ENCODE data around the gene CRLF1.
"Not testable (repeated sequence)": the region's sequence is repeated elsewhere in the genome, so short reads cannot be mapped to it uniquely, and the experiment has no call there.

The CRLF1 gene

DNA sequence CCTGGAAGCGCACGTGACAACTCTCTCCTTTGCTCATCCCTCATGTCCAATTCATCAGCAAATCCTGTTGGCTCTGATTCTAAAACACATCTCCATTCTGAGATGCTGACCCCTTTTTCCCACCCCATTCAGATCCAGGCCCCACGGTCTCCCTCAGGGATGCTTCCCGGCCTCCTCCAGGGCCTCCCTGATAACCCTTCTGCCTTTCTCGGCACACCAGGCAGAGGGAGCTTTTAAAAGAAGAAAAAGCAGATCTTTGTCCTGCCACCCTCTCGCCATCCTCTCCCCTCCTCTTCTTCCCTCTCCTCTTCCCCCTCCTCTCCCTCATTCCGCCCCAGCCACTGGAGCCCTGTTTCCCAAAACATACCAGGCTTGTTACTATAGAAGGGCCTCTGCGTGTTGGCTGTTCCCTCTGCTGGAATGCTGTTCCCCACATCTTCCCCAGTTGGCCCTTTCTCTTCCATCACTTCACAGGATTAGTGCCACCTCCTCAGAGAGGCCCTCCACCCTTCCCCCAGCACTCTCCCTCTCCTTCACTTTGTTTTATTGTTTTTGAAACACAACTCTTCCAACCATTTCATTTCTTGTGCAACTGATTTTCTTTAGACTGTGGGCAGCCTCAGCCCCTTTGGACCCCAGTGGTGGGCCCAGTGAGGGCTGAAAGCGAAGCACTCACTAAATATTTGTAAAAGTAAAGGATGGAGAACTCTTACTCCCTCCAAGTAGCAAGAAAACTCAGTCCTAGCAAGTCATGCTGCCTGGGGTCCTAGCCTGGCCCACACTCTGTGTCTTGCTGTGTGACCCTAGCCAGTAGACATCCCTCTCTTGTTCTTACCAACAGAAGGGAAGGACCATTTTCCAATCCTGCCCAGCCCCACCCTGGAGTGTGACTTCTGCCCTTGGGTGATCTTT lies 2.5 kb upstream of the CRLF1 start:
- no peak for DNase-seq (ENCODE audit: low read depth)

DNA sequence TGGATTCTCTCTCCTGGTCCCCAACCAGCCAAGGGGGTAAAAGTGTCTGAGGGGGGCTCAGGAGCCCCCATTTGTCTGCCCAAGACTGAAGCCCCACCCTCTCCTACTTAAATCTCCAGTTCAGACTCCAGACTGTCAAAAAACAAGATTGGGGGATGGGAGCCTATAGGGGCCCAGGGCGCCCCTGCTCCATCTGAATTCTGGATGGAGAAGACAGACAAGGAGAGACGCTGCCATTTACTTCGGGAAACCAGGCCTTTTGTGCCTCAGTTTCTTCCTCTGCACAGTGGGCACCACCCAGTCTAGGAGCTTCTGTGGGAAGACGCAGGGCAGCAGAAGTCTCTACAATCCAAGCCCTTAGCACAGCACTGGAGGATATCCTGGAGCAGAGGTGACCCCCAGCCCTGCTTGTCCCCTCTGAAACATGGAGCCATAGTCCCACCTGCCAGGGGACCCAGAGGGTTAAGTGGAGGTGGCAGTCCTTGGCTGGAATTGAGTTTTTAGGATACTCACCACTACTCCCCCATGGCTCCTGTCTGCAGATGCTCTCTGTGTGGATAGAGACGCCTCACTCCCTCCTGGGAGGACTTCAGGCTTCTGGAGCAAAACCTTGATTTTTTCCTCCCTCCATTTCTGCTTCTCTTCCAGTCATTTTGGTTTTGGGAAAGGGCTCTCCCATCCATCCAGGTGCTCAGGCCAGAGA lies 1.7 kb upstream of the CRLF1 start:
- no peak for DNase-seq (ENCODE audit: low read depth)

GRCh38 chr19:18607226-18608101 lies 865 bp upstream of the CRLF1 start:
- no peak for DNase-seq (ENCODE audit: low read depth)

DNA sequence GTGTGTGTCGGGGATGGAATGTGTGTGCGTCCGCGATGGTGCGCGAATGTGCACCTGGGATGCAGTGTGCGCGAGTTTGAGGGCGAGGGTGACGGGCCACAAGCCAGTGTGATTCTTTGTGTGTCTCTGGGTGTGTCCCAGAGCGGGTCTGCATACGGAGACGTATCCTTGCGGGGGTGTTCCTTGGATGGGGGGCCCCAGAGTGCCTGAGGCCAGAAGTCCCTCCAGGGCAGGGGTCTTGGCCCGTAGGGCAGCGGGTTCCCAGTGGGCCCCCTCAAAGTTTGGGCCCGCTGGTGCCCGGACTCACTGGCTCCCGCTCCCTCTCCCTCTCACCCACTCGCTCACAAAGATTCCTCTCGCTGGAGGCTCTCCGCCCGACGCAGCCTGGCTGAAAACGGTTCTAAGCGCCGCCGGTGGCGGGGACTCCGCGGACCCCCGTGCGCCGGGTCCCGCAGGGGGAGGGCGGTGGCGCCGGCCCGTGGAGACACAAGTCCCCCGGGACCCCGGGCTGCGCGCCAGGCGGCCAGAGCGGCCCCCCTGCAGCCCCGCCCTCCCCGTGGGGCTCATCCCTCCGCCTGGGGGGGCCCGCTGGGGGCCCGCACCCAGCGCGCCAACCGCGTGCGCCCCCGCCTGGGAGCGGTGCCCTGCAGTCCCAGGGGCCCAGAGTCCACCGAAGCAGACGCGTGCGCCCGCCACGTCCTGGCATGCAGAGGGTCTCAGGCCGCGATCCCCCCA lies 886 bp downstream of the CRLF1 start:
- no peak for DNase-seq (ENCODE audit: low read depth)

GRCh38 chr19:18605196-18605545 lies 1.4 kb downstream of the CRLF1 start:
- DNase-seq (ENCODE audit: low read depth): no peak

GRCh38 chr19:18604820-18605159 lies 1.8 kb downstream of the CRLF1 start:
- no peak for DNase-seq (ENCODE audit: low read depth)

DNA sequence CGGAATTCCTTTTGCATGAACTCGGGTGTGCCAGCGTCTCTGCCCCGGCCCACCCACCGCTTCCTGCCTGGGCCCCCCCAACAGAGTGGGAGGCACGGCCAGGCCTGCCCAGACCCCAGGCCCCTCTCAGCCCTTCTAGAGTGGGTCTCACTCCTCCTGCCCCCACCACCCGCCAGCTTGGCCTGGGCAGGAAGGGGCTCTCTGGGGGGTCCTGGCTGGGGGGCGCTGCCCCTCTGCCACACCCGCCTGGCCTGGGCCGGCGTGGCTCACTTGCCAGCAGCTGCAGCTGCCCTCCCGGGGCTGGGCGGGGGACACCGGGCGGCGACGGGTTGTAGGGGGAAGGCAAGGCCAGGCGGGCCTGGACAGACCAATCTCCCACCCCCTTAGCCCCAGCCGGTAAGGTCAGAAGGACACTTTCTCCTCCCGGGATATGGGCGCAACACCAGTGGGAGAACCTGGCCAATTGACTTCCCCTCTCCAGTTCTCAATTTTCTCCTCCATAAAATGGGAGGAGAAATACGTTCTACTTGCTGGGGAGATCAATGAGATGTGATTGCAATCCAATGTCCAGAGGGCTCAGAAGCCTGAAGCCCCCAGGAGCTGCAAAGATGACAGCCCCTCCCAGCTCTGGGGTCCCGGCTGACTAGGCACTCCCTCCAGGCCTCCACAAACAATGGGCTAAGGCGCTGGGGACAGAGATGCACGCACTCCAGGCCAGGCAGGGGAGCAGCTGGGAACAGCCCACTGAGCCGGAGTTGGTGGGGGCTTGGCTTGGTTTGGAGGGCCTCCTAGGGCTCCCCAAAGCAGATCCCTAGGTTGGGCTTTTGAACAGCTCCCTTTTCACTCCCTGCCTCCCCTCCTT lies 2.4 kb downstream of the CRLF1 start:
- no peak for DNase-seq (ENCODE audit: low read depth)

GRCh38 chr19:18603255-18603957 lies 3.2 kb downstream of the CRLF1 start:
- DNase-seq (ENCODE audit: low read depth): no peak

DNA sequence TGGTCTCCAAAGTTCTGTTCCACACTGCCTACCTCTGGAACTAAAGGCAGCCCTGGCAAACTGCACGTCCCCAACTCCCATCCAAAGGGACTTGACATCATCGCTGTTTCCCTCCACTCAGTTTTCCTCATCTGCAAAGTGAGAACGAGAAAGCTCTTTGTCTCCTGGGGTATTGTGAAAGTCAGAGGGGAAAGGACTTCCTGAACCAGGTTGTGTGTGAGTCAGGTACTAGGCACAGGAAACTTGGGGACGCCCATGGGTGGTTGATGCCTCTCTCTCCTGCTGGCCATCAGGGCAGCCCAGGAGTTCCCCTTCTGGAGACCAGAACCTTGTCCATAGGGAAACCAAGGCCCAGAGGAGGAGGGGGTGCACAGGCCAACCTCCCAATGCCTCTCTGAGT lies 4.7 kb downstream of the CRLF1 start:
- DNase-seq (ENCODE audit: low read depth): no peak

- DNase-seq (ENCODE audit: low read depth): not testable (repeated sequence)
Observed at GRCh38 chr19:18600692-18601397, 5.8 kb downstream of the CRLF1 start.

- DNase-seq (ENCODE audit: low read depth): no peak
Observed at GRCh38 chr19:18599485-18599884, 7.1 kb downstream of the CRLF1 start.

DNA sequence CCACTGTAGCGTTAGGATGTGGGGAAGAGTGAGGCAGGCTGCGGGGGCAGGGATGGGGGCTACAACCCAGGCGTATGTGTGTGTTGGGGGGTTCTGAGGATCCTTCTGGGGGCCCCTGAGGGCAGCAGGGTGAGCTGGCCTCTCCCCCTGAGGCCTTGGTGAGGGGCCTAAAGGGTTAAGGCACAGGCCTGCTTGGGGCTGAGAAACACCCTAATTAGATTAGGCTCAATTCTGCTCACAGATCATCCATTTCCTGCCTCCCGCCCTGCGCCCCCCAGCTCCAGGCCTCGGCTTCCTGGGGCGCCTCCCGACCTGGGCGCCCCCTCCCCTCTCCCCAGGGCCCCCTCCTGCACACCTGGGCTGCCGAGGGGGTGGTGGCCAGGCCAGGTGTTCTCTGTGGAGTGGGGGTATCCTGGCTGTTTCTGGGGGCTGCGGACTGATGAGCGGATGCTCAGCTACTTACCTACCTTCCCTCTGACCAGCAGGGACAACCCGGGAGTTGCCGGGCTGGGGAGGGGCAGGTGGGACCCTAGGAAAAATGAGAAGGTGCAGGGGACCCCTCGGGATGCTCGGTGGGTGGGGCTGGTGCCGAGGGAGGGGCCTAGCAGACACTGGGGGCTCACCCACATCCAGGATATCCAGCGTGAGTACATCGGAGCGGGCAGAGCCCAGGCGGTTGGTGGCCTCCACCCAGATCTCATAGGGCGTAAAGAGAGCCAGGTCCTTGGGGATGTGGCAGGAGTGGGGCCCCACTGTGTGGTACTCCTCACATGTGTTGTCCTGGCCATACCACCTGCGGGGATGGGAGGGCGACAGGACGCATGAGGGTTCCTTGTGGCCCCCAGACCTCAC lies 8.6 kb downstream of the CRLF1 start:
- DNase-seq (ENCODE audit: low read depth): no peak

GRCh38 chr19:18596752-18597157 lies 9.8 kb downstream of the CRLF1 start:
- no peak for DNase-seq (ENCODE audit: low read depth)

DNA sequence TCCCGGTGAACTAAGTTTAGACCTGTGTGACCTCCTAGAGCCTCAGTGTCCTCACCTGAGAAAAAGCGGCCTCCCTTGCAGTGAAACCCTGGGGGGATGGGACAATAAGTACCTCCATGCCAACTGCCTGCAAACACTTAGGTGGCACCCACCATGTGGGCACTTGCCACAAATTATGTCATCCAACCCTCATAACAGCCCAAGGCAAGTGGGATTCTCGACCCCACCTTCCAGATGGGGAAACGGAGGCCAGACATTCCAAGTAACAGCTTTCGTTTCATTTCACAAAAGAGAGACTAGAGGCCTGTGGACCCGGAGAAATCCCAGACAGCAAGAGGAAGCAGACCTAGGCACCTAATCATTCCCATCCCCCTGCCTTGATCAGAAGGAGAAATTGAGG lies 11.1 kb downstream of the CRLF1 start:
- no peak for DNase-seq (ENCODE audit: low read depth)

DNA sequence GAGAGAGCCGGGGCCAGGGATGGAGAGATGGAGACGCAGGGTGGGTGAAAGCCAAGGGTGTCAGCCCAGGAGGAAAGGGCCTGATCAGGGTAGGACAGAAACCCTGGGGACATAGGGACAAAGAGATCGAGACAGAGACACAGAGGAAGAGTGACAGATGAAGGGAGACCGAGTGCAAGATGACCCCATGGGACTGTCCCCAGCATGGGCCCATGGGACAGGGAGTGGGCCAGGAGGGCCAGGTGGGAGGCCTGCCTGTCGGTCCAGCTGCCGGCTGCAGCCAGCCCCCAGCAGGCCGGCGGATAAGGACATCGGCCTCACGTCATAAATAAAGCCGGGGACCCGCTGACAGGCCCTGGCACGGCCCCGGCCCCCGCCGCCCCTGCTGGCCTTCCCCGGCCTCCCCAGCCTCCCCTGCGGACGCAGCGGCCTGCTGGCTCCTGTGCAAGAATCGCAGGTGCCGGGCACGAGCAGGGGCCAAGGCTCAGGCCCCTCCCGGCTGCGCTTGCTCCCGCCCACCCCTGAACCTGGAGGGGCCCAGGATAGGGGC lies 11.7 kb downstream of the CRLF1 start:
- DNase-seq (ENCODE audit: low read depth): no peak

- peak; percentile 68 for DNase-seq (ENCODE audit: low read depth)
Observed at GRCh38 chr19:18594096-18594823, 12.3 kb downstream of the CRLF1 start.

GRCh38 chr19:18593367-18594095 lies 13.1 kb downstream of the CRLF1 start:
- DNase-seq (ENCODE audit: low read depth): no peak
